Measurements from ENCODE around the gene PLPPR5. TPM values are rescaled to one million over a fixed set of nuclear protein-coding genes. Genes with fewer than 3 reads are reported as not detected.

PLPPR5 gene
- total and polyA plus RNA-seq, 10 donors = not detected

DNA sequence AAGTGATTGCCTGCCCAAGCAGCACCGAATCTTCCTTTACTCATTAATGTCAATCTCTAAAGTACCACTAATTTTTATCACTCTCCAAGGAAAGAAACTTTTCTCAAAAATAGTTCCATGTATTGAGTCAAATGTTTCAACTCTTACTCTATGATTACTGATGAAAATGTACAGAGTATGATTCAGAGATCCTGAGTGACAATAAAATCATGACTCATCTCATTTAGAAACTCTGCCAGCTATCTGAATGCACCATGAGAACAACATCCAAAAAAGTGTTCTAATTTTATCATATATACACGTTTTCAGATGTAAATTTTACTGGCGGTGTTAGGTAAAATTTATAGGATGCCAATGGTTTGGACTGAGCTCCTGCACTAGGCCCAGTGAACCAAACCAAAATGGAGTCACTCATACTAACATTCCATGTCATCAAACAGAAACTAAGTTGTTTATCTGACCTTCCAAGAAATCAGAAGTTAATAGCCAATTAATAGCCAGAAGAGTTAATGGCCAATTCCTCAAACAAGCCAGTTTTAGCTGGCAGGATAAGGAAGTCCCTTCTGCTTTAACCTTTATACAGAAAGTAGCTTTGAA lies 22.6 kb downstream of the PLPPR5 start:
- peaks cover 0 to 7% (median 2%) of the 10 kb centered on the region in 8 donors for H3K9me3 ChIP-seq
- H3K27ac ChIP-seq = no peak overlapping the region
- 70 to 86% (median 75%) methylated on average over 3 of the region's 3 CpGs for WGBS, 5 donors
- H3K4me3 ChIP-seq = no peak overlapping the region
- DNase-seq = no peak
- TF ChIP-seq POLR2AphosphoS5 (IDR thresholded peaks at IDR 0.05) (no peak), POLR2A (IDR thresholded peaks at IDR 0.05) (no peak)
- TF ChIP-seq, protein P1, sequence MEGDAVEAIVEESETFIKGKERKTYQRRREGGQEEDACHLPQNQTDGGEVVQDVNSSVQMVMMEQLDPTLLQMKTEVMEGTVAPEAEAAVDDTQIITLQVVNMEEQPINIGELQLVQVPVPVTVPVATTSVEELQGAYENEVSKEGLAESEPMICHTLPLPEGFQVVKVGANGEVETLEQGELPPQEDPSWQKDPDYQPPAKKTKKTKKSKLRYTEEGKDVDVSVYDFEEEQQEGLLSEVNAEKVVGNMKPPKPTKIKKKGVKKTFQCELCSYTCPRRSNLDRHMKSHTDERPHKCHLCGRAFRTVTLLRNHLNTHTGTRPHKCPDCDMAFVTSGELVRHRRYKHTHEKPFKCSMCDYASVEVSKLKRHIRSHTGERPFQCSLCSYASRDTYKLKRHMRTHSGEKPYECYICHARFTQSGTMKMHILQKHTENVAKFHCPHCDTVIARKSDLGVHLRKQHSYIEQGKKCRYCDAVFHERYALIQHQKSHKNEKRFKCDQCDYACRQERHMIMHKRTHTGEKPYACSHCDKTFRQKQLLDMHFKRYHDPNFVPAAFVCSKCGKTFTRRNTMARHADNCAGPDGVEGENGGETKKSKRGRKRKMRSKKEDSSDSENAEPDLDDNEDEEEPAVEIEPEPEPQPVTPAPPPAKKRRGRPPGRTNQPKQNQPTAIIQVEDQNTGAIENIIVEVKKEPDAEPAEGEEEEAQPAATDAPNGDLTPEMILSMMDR (IDR thresholded peaks at IDR 0.05 in 8 of 11, conservative IDR thresholded peaks at IDR 0.05 in 3 of 11) = no peak
- no peaks in the 10 kb centered on the region for H3K36me3 ChIP-seq
- intact Hi-C loops (cut with DNase I; ENCODE audit: low total_unique reads) = no loop called here
- H3K27me3 ChIP-seq (replicated peaks in 1 of 7) = no peaks in the 10 kb centered on the region
- no peaks in the 10 kb centered on the region for H3K4me1 ChIP-seq

DNA sequence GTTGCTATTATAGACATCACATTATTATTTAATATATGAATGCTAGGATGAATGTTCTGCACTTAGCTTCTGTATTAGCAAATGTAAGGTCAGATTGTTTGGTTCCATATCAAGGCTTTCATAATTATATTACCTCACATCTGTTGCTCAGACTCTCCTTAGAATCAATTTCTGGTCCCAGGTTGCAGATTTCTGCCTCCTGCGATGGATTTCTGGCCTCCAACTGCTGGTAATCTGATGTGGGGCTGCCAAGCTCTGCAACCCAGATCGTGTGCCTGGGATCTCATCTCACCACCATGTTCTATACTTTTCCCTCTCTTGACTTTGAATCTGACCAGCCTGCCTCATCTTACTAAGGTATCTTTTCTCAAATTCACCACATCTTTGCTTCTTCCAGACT lies 25.2 kb downstream of the PLPPR5 start:
- TF ChIP-seq, protein P1 (IDR thresholded peaks at IDR 0.05 in 8 of 11, conservative IDR thresholded peaks at IDR 0.05 in 3 of 11) = no peak
- no peak for TF ChIP-seq POLR2AphosphoS5 (IDR thresholded peaks at IDR 0.05)

DNA sequence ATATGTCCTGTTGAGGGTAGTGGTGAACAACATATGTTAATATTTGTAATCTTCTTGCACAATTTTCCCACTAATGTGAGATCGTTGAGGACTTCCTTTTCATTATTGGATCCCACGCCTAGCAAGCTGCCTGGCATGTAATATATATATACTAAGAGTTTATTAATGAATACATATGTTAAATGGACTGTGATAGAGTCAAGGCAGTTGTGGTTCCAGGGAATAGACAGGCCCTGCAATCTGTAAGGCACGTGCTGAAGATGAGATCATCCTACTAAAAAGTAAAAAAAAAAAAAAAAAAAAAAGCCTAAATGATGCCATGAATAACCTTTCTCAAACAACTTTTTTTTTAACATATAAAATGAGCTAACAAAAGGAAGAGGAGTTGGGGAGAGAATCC lies 28.9 kb downstream of the PLPPR5 start:
- TF ChIP-seq POLR2AphosphoS5 (IDR thresholded peaks at IDR 0.05) (no peak), POLR2A (IDR thresholded peaks at IDR 0.05) (no peak)
- TF ChIP-seq, protein P1 (IDR thresholded peaks at IDR 0.05 in 8 of 11, conservative IDR thresholded peaks at IDR 0.05 in 3 of 11) = no peak
- 62 to 82% (median 78%) methylated on average over 3 of the region's 3 CpGs for WGBS, 5 donors
- no peaks in the 10 kb centered on the region for H3K9me3 ChIP-seq
- DNase-seq = no peak
- no peaks in the 10 kb centered on the region for H3K36me3 ChIP-seq
- H3K27ac ChIP-seq = no peak overlapping the region
- no peak overlapping the region for H3K4me3 ChIP-seq
- intact Hi-C loops (cut with DNase I; ENCODE audit: low total_unique reads) = no loop called here
- H3K27me3 ChIP-seq (replicated peaks in 1 of 7) = no peaks in the 10 kb centered on the region
- H3K4me1 ChIP-seq = no peaks in the 10 kb centered on the region

More for the DNA sequence above, 25.2 kb downstream of the PLPPR5 start:
- no peak for DNase-seq
- intact Hi-C loops (cut with DNase I; ENCODE audit: low total_unique reads) = no loop called here
- Histone ChIP-seq H3K4me3 (no peak overlapping the region), H3K27me3 (replicated peaks in 1 of 7) (no peaks in the 10 kb centered on the region), H3K36me3 (no peaks in the 10 kb centered on the region), H3K27ac (no peak overlapping the region), H3K4me1 (no peaks in the 10 kb centered on the region), H3K9me3 (peaks cover 0 to 7% (median 2%) of the 10 kb centered on the region in 8 donors)
- 70 to 89% (median 72%) methylated on average over 2 of the region's 2 CpGs for WGBS, 5 donors

DNA sequence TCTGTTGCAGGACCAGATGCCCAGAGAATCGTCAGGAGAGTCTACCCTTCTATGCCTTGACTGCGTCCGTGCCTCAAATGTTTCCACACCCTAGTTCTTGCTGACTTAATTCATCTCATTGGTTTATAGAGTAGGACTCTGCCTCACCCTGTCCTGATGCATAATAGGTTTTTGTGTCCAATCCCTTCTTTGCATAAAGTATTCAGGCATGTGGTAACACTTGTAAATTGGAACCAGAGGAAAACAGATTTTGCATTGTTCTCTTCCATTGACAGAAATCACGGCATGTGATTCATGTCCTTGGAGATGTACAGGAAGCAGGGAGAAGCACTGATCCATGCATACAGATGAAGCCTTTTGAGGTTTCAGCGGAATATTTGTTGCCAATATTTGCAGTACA lies 29.5 kb downstream of the PLPPR5 start:
- Histone ChIP-seq H3K36me3 (no peaks in the 10 kb centered on the region), H3K27ac (no peak overlapping the region), H3K4me3 (no peak overlapping the region), H3K9me3 (no peaks in the 10 kb centered on the region), H3K4me1 (no peaks in the 10 kb centered on the region), H3K27me3 (replicated peaks in 1 of 7) (no peaks in the 10 kb centered on the region)
- no peak for DNase-seq
- 79 to 91% (median 83%) methylated on average over 5 of the region's 5 CpGs for WGBS, 5 donors
- TF ChIP-seq, protein P1 (IDR thresholded peaks at IDR 0.05 in 8 of 11, conservative IDR thresholded peaks at IDR 0.05 in 3 of 11) = no peak
- TF ChIP-seq POLR2A (IDR thresholded peaks at IDR 0.05) (no peak), POLR2AphosphoS5 (IDR thresholded peaks at IDR 0.05) (no peak)
- intact Hi-C loops (cut with DNase I; ENCODE audit: low total_unique reads) = no loop called here
